Lung (tissue), 12 donors: ENCODE results near the gene CYP2S1. TPM values are rescaled to one million over a fixed set of nuclear protein-coding genes. Genes with fewer than 3 reads are reported as not detected.
A peak's percentile ranks its signal among the peaks of the same experiment; 100 is the strongest.
"Not testable (repeated sequence)": the region's sequence is repeated elsewhere in the genome, so short reads cannot be mapped to it uniquely, and the experiment has no call there.

Experiments used
- ATAC-seq: fragments of 200-7000 bp; cut with Tn5 transposase; one replicate; pipeline ENCODE4 v1.9.1; 2020; ENCODE audit warnings: moderate number of reproducible peaks; ENCODE audit not compliant: insufficient read depth, low FRiP score
- DNase-seq, 3 donors: peaks; one replicate each; pipeline ENCODE4 v3.0.0-alpha.2; 2013 to 2017
- H3K27ac ChIP-seq, 2 donors: one replicate each; pipeline ENCODE4 v1.5.1; 2013; ENCODE audit warnings: mild to moderate bottlenecking in 2 of 2, moderate library complexity in 2 of 2, control low read depth in 1 of 2, inconsistent platforms in 1 of 2, low read depth in 1 of 2, low read length in 1 of 2
- H3K27me3 ChIP-seq, 3 donors: one replicate each; pipeline ENCODE4 v1.5.1; 2013; ENCODE audit warnings: low read length in 2 of 3; ENCODE audit not compliant: control insufficient read depth in 3 of 3, insufficient read depth in 3 of 3
- H3K36me3 ChIP-seq, 4 donors: one replicate each; pipeline ENCODE4 v1.5.1; 2013; ENCODE audit warnings: low read length in 4 of 4, mild to moderate bottlenecking in 1 of 4, moderate library complexity in 1 of 4; ENCODE audit not compliant: control insufficient read depth in 4 of 4, insufficient read depth in 4 of 4
- H3K4me1 ChIP-seq, 5 donors: one replicate each; pipeline ENCODE4 v1.5.1; 2013; ENCODE audit warnings: low read length in 5 of 5, mild to moderate bottlenecking in 2 of 5, moderate library complexity in 1 of 5; ENCODE audit not compliant: control insufficient read depth in 5 of 5, insufficient read depth in 5 of 5
- H3K4me3 ChIP-seq: one replicate; pipeline ENCODE4 v1.5.1; 2013; ENCODE audit warnings: mild to moderate bottlenecking, control low read depth, moderate library complexity
- H3K9ac ChIP-seq, 2 donors: one replicate each; pipeline ENCODE4 v1.5.1; 2013; ENCODE audit warnings: low read length in 2 of 2, control low read depth in 1 of 2; ENCODE audit not compliant: insufficient read depth in 1 of 2
- H3K9me3 ChIP-seq, 4 donors: one replicate each; pipeline ENCODE4 v1.5.1; 2013; ENCODE audit warnings: low read length in 3 of 4, mild to moderate bottlenecking in 1 of 4, moderate library complexity in 1 of 4; ENCODE audit not compliant: control insufficient read depth in 4 of 4, insufficient read depth in 3 of 4
- CTCF ChIP-seq: IDR thresholded peaks from 2 replicates; pipeline ENCODE4 v1.5.1; 2012; ENCODE audit warnings: mild to moderate bottlenecking; ENCODE audit errors: control extremely low read depth, extremely low read depth
- WGBS, 2 donors: extraction: QIAGEN DNeasy Blood & Tissue Kit; methylation state at CpG; one replicate each; pipeline ENCODE4 v1.1.7; 2013; 5-methylcytosine and 5-hydroxymethylcytosine counted together
- polyA plus RNA-seq, 2 donors: library from polyadenylated mRNA; stranded (reverse); fragments of 200-250 nt; gene quantifications; one replicate each; pipeline ENCODE4 v1.2.1, GENCODE V29; 2013
- total RNA-seq, 2 donors: library from RNA; depleted of rRNA in 1 of 2; stranded (reverse); fragments of >200 nt in 1 of 2; gene quantifications; one replicate each; pipeline ENCODE4 v1.2.1, GENCODE V29; 2014 to 2021
- donor health status: control.
- donor health status: control.
- donor health status: Bipolar disorder and iron deficiency.
- donor health status: healthy.
- donor health status: DM: yes; HTN: yes; CAD: no.

Gene CYP2S1
- total and polyA plus RNA-seq, 4 donors, result 5.2 to 13.2 (median 7.5) TPM

GRCh38 chr19:41175801-41176777 is 16.9 kb upstream of the CYP2S1 start:
- Histone ChIP-seq H3K4me3 (no peak overlapping the region), H3K9me3 (no peaks in the 10 kb centered on the region), H3K4me1 (peaks cover 0 to 14% (median 0%) of the 10 kb centered on the region in 5 donors), H3K27me3 (no peaks in the 10 kb centered on the region), H3K9ac (no peak overlapping the region), H3K36me3 (no peaks in the 10 kb centered on the region), H3K27ac (peak overlapping the region in 1 of 2 donors; percentile 70)
- 26 to 28% methylated on average over 14 of the region's 14 CpGs for WGBS, 2 donors
- no peak for TF ChIP-seq CTCF
- DNase-seq (peak; percentile 67 to 87 (median 76)), ATAC-seq (peak; percentile 82)

GRCh38 chr19:41180173-41180572 is 12.8 kb upstream of the CYP2S1 start:
- H3K36me3 ChIP-seq, H3K9me3 ChIP-seq, H3K27ac ChIP-seq, ATAC-seq, H3K27me3 ChIP-seq, H3K9ac ChIP-seq, DNase-seq, H3K4me1 ChIP-seq, H3K4me3 ChIP-seq: not testable (repeated sequence)
- WGBS, 2 donors, result 91 to 94% methylated on average over 9 to 29 of the region's 34 CpGs

GRCh38 chr19:41186971-41187883 is 5.8 kb upstream of the CYP2S1 start:
- H3K4me3 ChIP-seq, result no peak overlapping the region
- H3K36me3 ChIP-seq, result no peaks in the 10 kb centered on the region
- H3K9me3 ChIP-seq, result no peaks in the 10 kb centered on the region
- H3K27me3 ChIP-seq, result peaks cover 0 to 9% (median 6%) of the 10 kb centered on the region in 3 donors
- H3K27ac ChIP-seq, result no peak overlapping the region
- 74 to 85% methylated on average over 8 of the region's 8 CpGs for WGBS, 2 donors
- no peak for ATAC-seq
- no peak for DNase-seq
- no peak for TF ChIP-seq CTCF
- no peak overlapping the region for H3K9ac ChIP-seq
- peaks cover 0 to under 1% (median 0%) of the 10 kb centered on the region in 5 donors for H3K4me1 ChIP-seq
